CD4-positive, alpha-beta T cell treated with Interleukin-4 for 4 hours (primary cell): ENCODE results near the gene BRCA1.
"Not testable (repeated sequence)": the region's sequence is repeated elsewhere in the genome, so short reads cannot be mapped to it uniquely, and the experiment has no call there.

Experiments
- DNase-seq: peaks from one replicate; pipeline ENCODE4 v3.0.0-alpha.2; 2020

BRCA1 gene

DNA sequence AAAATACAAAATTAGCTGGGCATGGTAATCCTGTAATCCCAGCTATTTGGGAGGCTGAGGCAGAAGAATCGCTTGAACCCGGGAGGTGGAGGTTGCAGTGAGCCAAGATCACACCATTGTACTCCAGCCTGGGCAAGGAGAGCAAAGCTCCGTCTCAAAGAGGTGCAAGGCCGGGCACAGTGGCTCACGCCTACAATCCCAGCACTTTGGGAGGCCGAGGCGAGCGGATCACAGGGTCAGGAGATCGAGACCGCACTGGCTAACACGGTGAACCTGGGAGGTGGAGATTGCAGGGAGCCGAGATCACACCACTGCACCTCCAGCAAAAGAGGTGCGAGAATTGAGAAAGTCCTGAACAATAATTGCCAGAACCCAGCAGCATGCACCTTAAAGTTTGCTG lies 124.3 kb downstream of the BRCA1 start:
- DNase-seq, result not testable (repeated sequence)

DNA sequence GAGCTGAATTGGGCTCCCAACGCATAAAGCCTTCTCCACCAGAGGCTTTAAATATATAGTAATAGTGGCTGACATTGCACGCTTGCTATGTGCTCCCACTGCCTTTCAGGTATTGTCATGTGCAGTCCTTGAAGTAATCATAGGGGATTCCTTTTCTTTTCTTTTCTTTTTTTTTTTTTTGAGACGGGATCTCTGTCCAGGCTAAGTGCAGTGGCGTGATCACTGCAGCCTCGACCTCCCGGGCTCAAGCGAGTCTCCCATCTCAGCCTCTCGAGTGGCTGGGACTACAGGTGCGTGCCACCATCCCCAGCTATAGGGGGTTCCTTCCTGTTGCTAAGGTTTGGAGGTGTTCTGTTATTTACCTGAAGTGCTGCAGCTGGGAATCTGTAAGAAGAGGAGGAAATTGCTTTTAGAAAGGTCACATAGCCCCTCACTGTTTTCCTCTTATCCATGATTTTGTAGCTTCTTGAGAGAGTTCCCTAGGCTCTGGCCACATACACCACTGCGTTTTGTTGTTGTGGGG lies 126.1 kb downstream of the BRCA1 start:
- no peak for DNase-seq

DNA sequence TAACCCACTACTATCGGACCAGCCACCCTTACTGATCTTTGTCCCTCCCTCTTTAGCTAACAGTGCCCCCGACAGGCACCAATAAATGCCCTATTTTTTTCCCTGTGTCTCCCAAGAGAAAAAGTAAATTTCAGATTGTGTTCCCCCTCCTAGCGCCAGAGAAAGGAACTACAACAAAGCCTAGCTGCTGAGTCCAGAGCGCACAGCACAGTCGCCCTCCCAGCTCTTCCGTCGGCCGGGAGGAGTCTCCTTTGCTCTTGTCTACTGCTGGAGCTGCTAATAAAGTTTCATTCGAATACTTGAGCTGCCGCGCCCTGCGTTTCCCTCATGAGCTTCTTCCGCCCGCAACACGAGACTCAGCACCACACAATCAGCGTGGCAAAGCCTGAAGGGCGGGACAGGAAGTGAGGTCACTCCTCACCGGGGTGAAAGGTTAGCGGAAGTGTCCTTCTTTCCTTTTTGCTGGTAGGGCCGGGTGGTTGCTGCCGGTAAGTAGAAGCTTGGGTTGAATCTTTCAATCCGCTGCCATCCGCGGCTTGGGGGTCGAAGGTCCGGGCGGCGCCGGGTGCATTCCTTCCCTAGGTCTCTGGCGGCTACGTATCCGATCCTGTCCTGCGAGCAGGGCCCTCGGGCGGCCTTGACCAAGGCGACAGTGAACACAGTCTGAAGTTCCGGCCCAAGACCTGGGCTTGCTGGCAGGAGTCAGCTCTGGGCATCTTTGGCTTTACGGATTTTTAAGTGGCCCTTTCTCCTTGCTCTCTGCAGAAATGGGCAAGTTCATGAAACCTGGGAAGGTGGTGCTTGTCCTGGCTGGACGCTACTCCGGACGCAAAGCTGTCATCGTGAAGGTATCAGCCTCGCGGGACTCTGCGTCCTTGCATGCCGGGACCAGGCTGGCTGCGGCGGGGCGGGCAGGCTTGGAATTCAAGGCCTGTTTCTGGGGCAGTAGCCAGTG lies 126.9 kb downstream of the BRCA1 start, which contains the start of gene RPL27:
Gene RPL27 (plus strand): TSS at position 436 of the 955 bp plus-strand sequence. CDS start 332 bp downstream, at position 768.
- DNase-seq, result peak; percentile 99

DNA sequence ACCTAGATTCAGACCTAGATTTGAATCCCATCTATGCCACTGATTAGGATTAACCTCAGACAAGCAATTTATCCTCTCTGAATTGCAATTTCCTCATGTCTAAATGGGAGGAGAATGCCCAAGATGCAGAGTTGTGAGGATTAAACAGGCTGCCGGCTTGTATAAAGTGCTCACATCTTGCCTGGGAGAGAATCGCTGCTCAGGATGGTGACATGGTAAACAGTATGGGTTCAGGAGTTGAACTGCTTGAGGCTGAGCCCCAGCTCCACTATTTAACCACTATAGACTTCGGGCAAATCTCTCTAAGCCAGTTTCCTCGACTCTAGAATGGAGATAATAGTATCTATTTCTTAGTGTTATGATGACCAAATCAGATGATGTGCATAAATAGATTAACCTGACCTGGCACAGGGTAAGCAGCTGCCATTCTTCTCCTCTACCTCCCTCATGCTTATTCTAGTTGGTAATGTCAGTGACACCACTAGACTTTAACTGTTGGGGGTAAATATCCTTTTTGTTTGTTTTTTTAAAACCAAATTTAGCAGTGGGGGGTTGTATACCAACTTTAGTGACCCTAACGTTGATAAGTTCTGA lies 127.7 kb downstream of the BRCA1 start:
- DNase-seq, result no peak
